Mammary epithelial cell (primary cell): ENCODE results near the gene PAPPA2.

ENCODE experiments used
- EZH2 ChIP-seq: IDR thresholded peaks from 2 replicates; pipeline ENCODE4 v1.6.1; 2012; ENCODE audit warnings: low read length, inconsistent platforms, borderline replicate concordance
- TF ChIP-seq, protein P1 (sequence below), 2 donors: IDR thresholded peaks in 1 of 2; conservative IDR thresholded peaks in 1 of 2; 2 replicates each; pipeline ENCODE4 v1.5.1; 2011 to 2012; ENCODE audit warnings: inconsistent platforms in 2 of 2, low read length in 2 of 2, mild to moderate bottlenecking in 2 of 2, control low read depth in 1 of 2, low read depth in 1 of 2; ENCODE audit not compliant: insufficient read depth in 1 of 2; ENCODE audit errors: extremely low read depth in 1 of 2

DNA sequence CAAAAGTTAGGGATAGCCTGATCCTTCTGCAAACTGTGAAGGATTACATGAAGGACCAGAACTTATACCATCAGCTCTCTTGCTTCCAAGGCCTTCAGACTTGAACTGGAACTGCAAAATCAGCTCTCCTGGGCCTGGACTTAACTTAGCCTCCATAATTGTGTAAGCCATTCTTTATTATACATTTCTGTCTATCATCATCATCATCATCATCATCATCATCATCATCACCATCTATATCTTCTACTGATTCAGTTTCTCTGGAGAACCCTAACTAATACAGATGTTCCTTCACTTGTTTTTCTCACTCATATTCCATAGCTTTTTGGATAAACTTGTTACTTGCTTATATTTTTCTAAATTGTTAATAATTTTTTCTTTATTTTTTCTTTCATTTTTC is 50.0 kb downstream of the PAPPA2 start:
- TF ChIP-seq EZH2, result no peak
- TF ChIP-seq, protein P1, sequence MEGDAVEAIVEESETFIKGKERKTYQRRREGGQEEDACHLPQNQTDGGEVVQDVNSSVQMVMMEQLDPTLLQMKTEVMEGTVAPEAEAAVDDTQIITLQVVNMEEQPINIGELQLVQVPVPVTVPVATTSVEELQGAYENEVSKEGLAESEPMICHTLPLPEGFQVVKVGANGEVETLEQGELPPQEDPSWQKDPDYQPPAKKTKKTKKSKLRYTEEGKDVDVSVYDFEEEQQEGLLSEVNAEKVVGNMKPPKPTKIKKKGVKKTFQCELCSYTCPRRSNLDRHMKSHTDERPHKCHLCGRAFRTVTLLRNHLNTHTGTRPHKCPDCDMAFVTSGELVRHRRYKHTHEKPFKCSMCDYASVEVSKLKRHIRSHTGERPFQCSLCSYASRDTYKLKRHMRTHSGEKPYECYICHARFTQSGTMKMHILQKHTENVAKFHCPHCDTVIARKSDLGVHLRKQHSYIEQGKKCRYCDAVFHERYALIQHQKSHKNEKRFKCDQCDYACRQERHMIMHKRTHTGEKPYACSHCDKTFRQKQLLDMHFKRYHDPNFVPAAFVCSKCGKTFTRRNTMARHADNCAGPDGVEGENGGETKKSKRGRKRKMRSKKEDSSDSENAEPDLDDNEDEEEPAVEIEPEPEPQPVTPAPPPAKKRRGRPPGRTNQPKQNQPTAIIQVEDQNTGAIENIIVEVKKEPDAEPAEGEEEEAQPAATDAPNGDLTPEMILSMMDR (conservative IDR thresholded peaks at IDR 0.05 in 1 of 2, IDR thresholded peaks at IDR 0.05 in 1 of 2; ENCODE audit: extremely low read depth in 1 of 2, insufficient read depth in 1 of 2, low read depth in 1 of 2, low read length in 2 of 2), result no peak
